ELR (cell line): ENCODE results near the gene WT1.
"Not testable (repeated sequence)": the region's sequence is repeated elsewhere in the genome, so short reads cannot be mapped to it uniquely, and the experiment has no call there.

Experiments used
- DNase-seq: peaks from one replicate; pipeline ENCODE4 v3.0.0-alpha.2; 2015; ENCODE audit warnings: low read depth

The WT1 gene

DNA sequence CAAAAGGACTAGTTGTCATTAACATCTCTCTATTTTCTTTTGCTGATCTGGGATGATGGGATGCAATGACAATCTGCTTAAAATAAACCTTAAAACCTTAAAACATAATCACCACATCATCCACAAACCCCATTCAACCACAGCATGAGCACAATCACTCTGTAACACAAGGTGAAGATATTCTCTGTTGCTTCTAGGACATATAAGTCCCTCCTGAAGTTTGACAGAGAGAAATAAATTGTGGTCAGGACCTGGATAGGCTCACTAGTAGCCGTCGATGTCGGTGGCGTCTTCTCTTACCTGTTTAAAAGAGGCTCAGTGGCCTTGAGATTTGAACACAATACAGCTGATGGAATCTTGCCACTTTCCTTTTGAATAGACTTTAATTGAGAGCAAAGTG lies 47.9 kb downstream of the WT1 start:
- no peak for DNase-seq

- DNase-seq = peak; percentile 59
Observed at GRCh38 chr11:32386770-32387377, 48.5 kb downstream of the WT1 start.

GRCh38 chr11:32385998-32386397 lies 49.3 kb downstream of the WT1 start:
- DNase-seq = peak; percentile 73

DNA sequence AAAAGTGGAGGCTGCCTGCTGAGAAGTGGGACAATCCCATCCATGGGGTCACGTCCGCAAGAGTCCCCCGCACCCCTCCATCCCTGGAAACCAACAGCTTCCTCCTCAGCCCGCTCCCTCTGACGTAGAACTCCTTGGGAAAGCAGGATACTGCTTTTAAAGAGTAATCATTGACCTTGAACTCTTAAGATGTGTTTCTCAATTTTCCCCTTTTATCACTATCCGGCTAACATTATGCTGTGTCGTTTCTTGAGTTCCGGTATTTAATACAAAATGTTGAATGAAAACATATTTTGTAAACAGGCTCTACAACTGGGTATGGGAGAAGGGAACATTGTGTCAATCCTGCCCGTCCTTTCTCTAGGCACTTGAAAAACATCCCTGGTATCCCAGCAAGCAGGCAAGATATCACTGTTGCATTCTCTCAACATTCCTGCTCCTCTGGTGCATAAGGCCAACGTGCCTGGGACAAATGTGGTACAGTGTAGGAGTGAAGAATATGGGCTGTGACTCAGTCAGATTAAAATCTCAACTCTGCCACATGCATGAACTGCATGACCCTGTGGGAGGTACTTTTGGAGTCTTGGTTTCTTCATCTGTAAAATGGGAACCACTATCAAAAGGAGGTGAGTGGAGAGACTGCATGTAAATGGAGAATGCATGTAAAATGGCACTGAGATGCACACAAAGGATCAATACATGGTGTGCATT lies 52.8 kb downstream of the WT1 start:
- DNase-seq = peak; percentile 28

- DNase-seq = no peak
Observed at GRCh38 chr11:32381179-32381578, 54.2 kb downstream of the WT1 start.

GRCh38 chr11:32379719-32380118 lies 55.6 kb downstream of the WT1 start:
- DNase-seq = no peak

GRCh38 chr11:32375826-32376225 lies 59.5 kb downstream of the WT1 start:
- no peak for DNase-seq

DNA sequence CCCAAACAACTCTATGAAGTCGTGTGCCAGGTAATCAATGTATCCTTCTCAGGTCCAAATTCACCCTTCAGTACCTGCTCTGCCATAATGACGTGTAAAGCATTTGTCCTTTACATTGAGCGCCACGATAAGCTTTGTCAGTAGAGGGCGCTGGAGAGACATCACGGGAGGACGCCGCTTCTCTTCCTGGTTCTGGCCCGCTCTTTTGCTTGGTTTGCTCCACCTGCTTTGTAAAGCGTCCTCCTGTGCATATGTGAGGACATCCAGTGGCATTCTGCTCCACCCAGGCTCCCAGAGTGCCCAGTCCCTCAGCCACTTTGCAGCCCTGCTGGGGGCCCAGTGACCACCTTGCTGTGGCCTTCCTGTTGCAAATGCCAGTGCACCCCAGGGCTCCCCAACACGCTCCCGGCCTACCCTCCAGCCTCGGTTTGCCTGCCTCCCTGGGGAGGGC lies 61.1 kb downstream of the WT1 start:
- peak; percentile 67 for DNase-seq

DNA sequence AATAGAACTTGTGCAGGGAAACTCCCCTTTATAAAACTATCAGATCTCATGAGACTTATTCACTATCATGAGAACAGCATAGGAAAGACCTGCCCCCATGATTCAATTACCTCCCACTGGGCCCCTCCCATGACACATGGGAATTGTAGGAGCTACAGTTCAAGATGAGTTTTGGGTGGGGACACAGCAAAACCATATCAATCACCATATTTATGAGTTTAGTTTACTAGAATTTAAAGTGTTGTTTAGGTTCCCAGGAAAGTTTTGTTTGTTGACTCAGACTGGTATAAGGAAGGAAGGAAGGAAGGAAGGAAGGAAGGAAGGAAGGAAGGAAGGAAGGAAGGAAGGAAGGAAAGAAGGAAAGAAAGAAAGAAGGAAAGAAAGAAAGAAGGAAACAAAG lies 65.4 kb downstream of the WT1 start:
- DNase-seq = not testable (repeated sequence)

DNA sequence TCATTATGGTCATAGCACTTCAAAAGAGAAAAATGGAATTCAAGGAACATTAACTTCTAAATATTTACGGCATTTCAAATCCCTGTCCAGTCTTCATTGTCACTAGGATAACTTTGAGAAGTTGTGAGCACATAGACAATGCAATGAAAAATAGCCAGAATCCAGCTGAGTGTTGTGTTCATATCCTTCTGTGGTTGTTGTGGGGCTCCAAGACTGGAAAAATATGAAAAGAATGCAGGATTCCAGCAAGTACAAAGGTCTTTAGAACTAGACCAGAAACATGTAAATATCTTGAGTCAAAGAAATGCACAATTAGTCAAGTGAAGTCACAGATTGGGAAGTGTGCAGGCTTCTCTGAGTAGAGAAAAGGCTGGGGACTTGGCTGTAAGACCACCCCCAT lies 68.7 kb downstream of the WT1 start:
- DNase-seq = peak; percentile 11

DNA sequence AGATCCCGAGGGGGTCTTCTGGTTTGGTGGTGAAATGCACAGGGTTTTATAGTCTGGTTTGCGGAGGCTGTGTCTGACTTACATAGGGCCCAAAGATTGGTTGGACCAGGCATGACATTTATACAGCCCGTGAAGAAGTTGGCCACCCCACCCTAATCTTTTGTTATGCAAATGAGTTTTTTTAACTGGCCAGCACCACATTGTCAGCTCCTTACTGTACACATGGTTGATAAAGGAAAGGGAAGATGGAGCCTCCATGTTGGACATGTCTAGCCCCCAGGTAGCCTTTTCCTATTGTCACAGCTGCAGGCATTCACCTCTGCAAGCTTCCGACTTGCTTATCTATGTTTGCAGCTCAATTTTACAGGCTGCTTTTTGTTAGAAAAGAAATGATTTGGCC lies 70.1 kb downstream of the WT1 start:
- DNase-seq = no peak

GRCh38 chr11:32358729-32359128 lies 76.6 kb downstream of the WT1 start:
- no peak for DNase-seq

DNA sequence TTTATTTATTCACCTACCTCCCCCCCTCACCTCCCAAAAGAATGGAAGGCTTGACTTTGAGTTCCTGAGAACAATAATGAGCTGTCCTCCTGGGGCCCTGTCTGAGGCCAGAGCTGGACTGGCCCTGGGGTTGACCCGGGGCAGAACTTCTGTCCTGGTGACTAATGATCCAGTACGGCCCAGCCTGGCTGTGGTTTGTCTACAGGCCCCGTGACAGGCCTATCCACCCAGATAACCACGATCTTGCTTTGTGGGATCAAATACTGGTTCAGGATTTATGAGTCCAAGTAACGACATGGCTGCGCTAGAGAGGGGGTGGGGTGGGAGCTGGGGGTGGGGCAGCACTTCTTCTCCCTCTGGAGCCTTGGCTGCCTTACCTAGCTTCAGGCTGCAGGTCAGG lies 81.5 kb downstream of the WT1 start:
- peak; percentile 13 for DNase-seq

GRCh38 chr11:32348502-32348901 lies 86.8 kb downstream of the WT1 start:
- DNase-seq = no peak

GRCh38 chr11:32344946-32345345 lies 90.4 kb downstream of the WT1 start:
- DNase-seq = no peak

DNA sequence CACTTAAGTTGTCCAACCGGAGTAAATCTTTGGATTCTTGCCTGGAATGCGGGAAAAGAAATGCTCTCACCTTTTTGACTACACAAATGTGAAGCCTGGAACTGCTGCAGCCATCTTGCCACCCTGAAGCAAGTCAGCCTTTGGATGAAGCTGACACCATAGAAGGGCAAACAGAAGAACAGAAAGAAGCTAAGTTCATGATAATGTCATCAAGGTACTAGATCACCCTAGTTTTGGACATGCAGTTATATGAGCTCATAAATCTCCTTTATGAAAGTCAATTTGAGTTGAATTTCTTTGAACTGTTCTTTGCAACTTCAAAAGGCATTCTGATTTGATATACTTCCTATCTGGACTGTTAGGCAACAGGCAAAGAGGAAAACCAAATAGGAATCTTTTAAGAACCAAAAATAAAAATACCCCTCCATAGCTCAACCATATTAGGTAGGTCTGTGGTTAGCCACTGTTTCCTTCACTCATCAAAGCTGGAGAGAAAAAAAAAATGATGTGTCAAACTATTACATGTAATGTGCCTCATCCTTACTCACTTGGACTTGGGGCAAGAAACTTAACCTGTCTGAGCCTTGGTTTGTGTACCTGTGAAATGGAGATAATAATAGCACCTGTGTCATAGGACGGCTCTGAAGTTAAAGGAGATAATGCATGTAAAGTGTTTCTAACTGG lies 91.9 kb downstream of the WT1 start:
- DNase-seq = no peak

GRCh38 chr11:32341620-32342613 lies 93.4 kb downstream of the WT1 start:
- no peak for DNase-seq

DNA sequence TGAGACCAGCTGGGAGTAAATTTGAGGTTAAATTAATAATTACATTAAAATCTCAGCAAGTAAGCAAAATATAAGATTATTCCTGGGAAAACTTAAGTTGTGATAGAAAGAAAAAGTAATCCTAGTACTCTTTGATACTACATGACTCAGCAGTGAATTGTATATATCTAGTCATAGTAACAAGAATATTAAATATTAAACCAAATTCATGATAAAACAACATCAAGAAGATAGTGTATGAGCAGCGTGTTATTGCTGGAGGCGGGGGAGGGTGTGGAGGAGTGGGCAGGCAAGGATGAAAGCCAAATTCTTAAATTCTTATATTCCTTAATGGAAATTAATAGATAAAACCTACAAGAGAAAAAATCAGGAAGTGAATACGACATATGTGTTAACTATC lies 95.2 kb downstream of the WT1 start:
- no peak for DNase-seq
